Prostate gland (tissue), 2 donors: ENCODE measurements around the gene HHIPL1. TPM values are rescaled to one million over a fixed set of nuclear protein-coding genes. Genes with fewer than 3 reads are reported as not detected.

Source experiments
- DNase-seq: peaks from one replicate; pipeline ENCODE4 v3.0.0-alpha.2; 2019; ENCODE audit warnings: low spot score
- H3K27ac ChIP-seq, 2 donors: fragments of 200-600 bp; sonication (generic); 2 replicates each; pipeline ENCODE4 v1.5.1; 2017 to 2019
- H3K27me3 ChIP-seq: fragments of 200-600 bp; sonication (generic); replicated peaks from 2 replicates; pipeline ENCODE4 v1.5.1; 2019; ENCODE audit not compliant: insufficient read depth
- H3K36me3 ChIP-seq, 2 donors: fragments of 200-600 bp; sonication (generic); 1 replicate in 1 of 2; 2 replicates in 1 of 2; pipeline versions ENCODE4 v1.5.1 to v1.8.1; 2017 to 2019
- H3K4me1 ChIP-seq: fragments of 200-600 bp; sonication (generic); replicated peaks from 2 replicates; pipeline ENCODE4 v1.5.1; 2019
- H3K4me3 ChIP-seq, 2 donors: fragments of 200-600 bp; sonication (generic); 2 replicates each; pipeline ENCODE4 v1.5.1; 2017 to 2019
- H3K9me3 ChIP-seq: fragments of 200-600 bp; sonication (generic); 2 replicates; pipeline ENCODE4 v1.5.1; 2017
- POLR2A ChIP-seq: fragments of 450-650 bp; IDR thresholded peaks from one replicate; pipeline ENCODE4 v1.6.1; 2016; ENCODE audit warnings: antibody characterized with exemption, mild to moderate bottlenecking
- POLR2AphosphoS5 ChIP-seq: sonication (generic); formaldehyde crosslinking; IDR thresholded peaks from one replicate; pipeline ENCODE4 v1.6.1; 2017; ENCODE audit warnings: antibody characterized with exemption
- WGBS: methylation state at CpG from one replicate; pipeline ENCODE4 v1.1.5; 2018; 5-methylcytosine and 5-hydroxymethylcytosine counted together
- intact Hi-C: fragments of 100-400 bp; cut with DNase I; formaldehyde crosslinking; loops from one replicate; pipeline ENCODE4 v1.14.2; 2022
- total RNA-seq, 2 donors: library from RNA; depleted of rRNA; stranded (reverse); fragments of >200 nt; gene quantifications; one replicate each; pipeline ENCODE4 v1.1.0, GENCODE V29; 2016
- TF ChIP-seq, protein P1 (sequence below), 4 experiments: fragments of 200-600 bp in 2 of 4; fragments of 450-650 bp in 2 of 4; sonication (generic) in 2 of 4; IDR thresholded peaks; 1 replicate in 3 of 4; 2 replicates in 1 of 4; pipeline ENCODE4 v1.5.1; 2016 to 2019; ENCODE audit warnings: antibody characterized with exemption in 4 of 4, mild to moderate bottlenecking in 2 of 4, moderate library complexity in 2 of 4

The HHIPL1 gene
- total RNA-seq, 2 donors from 2014 or later: 2.8 to 4.5 TPM

DNA sequence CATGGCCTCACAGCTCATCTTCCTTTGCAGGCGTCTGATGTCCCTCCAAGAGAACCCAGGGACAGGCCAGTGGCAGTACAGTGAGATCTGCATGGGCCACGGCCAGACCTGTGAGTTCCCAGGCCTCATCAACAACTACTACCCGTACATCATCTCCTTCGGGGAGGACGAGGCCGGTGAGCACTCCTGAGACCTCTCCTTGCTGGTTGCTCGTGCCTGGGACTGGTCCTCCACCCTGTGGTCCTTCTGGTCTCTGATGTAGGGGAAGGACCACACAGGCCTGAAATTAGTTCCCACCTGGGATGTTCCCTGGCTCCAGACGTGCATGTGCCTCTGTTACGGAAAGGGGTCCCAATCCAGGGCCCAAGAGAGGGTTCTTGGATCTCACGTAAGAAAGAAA, 17.9 kb downstream of the HHIPL1 start:
- no peaks in the 10 kb centered on the region for H3K36me3 ChIP-seq
- H3K27ac ChIP-seq: no peak overlapping the region
- H3K4me1 ChIP-seq: no peaks in the 10 kb centered on the region
- no peak for DNase-seq
- TF ChIP-seq POLR2AphosphoS5: no peak
- no peak for TF ChIP-seq POLR2A
- TF ChIP-seq, protein P1, sequence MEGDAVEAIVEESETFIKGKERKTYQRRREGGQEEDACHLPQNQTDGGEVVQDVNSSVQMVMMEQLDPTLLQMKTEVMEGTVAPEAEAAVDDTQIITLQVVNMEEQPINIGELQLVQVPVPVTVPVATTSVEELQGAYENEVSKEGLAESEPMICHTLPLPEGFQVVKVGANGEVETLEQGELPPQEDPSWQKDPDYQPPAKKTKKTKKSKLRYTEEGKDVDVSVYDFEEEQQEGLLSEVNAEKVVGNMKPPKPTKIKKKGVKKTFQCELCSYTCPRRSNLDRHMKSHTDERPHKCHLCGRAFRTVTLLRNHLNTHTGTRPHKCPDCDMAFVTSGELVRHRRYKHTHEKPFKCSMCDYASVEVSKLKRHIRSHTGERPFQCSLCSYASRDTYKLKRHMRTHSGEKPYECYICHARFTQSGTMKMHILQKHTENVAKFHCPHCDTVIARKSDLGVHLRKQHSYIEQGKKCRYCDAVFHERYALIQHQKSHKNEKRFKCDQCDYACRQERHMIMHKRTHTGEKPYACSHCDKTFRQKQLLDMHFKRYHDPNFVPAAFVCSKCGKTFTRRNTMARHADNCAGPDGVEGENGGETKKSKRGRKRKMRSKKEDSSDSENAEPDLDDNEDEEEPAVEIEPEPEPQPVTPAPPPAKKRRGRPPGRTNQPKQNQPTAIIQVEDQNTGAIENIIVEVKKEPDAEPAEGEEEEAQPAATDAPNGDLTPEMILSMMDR (IDR thresholded peaks at IDR 0.05): no peak
- 94% methylated on average over 10 of the region's 10 CpGs for WGBS
- no peaks in the 10 kb centered on the region for H3K9me3 ChIP-seq
- intact Hi-C loops: no loop called here
- peaks cover 12% of the 10 kb centered on the region for H3K27me3 ChIP-seq
- no peak overlapping the region for H3K4me3 ChIP-seq

DNA sequence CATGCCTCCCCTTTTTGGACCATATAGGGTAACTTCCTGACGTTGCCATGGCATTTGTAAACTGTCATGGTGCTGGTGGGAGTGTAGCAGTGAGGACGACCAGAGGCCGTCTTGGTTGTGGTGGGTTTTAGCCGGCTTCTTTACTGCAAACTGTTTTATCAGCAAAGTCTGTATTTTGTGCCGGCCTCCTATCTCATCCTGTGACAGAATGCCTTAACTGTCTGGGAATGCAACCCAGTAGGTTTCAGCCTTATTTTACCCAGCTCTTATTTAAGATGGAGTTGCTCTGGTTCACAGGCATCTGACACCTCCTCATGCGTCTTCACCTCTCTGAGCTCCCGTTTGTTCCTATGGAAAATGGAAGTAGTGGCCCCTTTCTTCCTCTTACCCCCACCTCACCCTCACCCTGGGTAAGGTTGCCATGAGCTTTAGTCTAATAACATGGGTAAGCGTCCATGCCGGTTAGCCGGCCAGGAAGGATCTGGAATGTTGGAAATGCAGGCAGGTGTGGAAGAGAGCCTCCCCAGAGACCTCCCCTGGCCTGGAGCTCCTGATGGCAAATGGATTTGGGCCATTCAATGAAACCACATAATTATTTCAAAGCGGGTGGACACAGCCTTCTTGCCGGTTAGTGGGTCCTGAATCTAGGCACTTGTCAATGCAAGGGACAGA, 18.6 kb downstream of the HHIPL1 start:
- no peaks in the 10 kb centered on the region for H3K9me3 ChIP-seq
- no peaks in the 10 kb centered on the region for H3K36me3 ChIP-seq
- no peak overlapping the region for H3K27ac ChIP-seq
- no peak for DNase-seq
- H3K27me3 ChIP-seq: peaks cover 12% of the 10 kb centered on the region
- TF ChIP-seq, protein P1 (IDR thresholded peaks at IDR 0.05): no peak
- TF ChIP-seq POLR2AphosphoS5: no peak
- no peak for TF ChIP-seq POLR2A
- H3K4me3 ChIP-seq: no peak overlapping the region
- intact Hi-C loops: no loop called here
- WGBS: 85% methylated on average over 12 of the region's 12 CpGs
- no peaks in the 10 kb centered on the region for H3K4me1 ChIP-seq

DNA sequence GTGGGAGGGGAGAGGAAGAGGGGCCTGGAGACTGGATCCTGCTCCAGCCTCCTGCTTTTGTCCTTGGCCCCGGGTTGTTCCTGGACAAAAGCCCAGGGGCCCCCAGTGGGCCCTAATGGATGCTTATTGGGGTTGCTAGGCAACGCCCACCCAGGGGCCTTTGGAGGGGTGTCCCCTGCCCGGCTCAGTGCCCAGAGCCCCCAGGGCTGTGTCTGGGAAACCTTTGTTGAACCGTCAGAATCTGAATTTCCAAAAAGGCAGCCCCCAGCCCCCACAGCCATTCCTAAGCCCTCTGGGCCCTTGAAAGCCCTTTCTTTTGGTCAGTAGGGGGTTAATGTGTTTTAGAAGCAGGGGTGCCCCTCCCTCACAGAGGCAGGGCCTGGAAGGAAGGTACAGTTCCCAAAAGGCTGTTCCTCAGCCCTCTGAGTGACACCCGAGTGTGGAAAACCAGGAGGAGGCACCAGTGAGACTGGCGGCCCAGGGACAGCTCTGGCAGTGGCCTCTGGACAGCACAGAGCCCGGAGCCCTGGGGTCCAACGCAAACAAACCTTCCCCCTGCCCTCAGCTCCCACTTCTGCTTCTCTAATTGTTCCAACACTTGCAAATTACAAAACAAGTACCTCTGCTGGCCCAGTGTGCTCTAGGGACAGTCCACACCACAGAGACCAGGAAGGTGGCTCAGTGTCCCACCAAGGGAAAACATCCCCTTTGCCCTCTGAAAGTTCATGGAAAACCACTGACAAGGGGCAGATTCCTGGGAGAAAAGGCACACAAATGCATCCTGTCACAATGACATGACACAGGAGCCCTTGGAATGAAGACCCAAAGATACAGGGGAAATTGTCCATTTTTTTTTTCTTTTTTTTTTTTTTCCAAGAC, 19.4 kb downstream of the HHIPL1 start:
- H3K27me3 ChIP-seq: peaks cover 10% of the 10 kb centered on the region
- intact Hi-C loops: no loop called here
- H3K27ac ChIP-seq: no peak overlapping the region
- 52% methylated on average over 8 of the region's 8 CpGs for WGBS
- DNase-seq: no peak
- H3K4me1 ChIP-seq: no peaks in the 10 kb centered on the region
- H3K36me3 ChIP-seq: no peaks in the 10 kb centered on the region
- H3K9me3 ChIP-seq: no peaks in the 10 kb centered on the region
- TF ChIP-seq, protein P1 (IDR thresholded peaks at IDR 0.05): no peak
- TF ChIP-seq POLR2A: no peak
- TF ChIP-seq POLR2AphosphoS5: no peak
- no peak overlapping the region for H3K4me3 ChIP-seq

DNA sequence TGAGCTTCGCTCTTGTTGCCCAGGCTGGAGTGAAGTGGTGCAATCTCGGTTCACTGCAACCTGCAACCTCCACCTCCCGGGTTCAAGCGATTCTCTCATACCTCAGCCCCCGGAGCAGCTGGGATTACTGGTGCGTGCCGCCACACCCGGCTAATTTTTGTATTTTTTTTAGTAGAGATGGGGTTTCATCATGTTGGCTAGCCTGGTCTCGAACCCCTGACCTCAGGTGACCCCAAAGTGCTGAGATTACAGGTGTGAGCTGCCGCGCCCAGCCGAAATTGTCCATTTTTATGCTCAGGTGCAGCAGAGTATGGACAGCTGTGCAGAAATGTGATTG, 20.0 kb downstream of the HHIPL1 start:
- TF ChIP-seq POLR2A (no peak), POLR2AphosphoS5 (no peak)
- TF ChIP-seq, protein P1 (IDR thresholded peaks at IDR 0.05): no peak
- Histone ChIP-seq H3K27ac (no peak overlapping the region), H3K36me3 (no peaks in the 10 kb centered on the region), H3K4me3 (no peak overlapping the region), H3K4me1 (no peaks in the 10 kb centered on the region), H3K27me3 (peaks cover 6% of the 10 kb centered on the region), H3K9me3 (no peaks in the 10 kb centered on the region)
- WGBS: 86% methylated on average over 12 of the region's 12 CpGs
- no peak for DNase-seq
- intact Hi-C loops: no loop called here

DNA sequence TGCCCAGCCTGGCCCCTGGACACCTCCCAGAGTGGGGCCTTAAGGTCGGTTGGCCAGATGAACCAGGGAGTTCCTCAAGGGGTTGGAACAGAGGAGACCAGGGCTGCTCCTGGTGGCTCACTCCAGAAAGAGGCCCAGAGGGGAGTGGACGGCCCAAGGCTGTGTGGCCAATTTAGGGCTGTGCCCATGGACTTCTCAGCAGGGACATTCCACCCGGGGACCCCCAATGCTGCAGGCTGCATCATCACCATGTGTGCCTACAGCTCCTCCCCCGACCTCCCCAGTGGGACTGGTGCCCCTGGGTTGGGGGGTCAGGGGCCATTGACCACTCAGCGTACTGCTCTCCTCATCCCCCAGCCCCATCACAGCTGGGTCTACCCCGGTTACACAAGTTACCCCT, 21.6 kb downstream of the HHIPL1 start:
- no peak overlapping the region for H3K4me3 ChIP-seq
- intact Hi-C loops: no loop called here
- no peaks in the 10 kb centered on the region for H3K9me3 ChIP-seq
- H3K4me1 ChIP-seq: no peaks in the 10 kb centered on the region
- DNase-seq: no peak
- H3K36me3 ChIP-seq: no peaks in the 10 kb centered on the region
- TF ChIP-seq POLR2AphosphoS5 (no peak), POLR2A (no peak)
- TF ChIP-seq, protein P1 (IDR thresholded peaks at IDR 0.05): no peak
- WGBS: 63% methylated on average over 6 of the region's 6 CpGs
- no peaks in the 10 kb centered on the region for H3K27me3 ChIP-seq
- H3K27ac ChIP-seq: no peak overlapping the region
